SIG-M5 treated with dmso at 0.1 percent for 504 hours (cell line): ENCODE measurements around the gene CYP27A1.
"Not testable (repeated sequence)": the region's sequence is repeated elsewhere in the genome, so short reads cannot be mapped to it uniquely, and the experiment has no call there.

Experiments
- DNase-seq: peaks from one replicate; lab custom pipeline; 2025; ENCODE audit not compliant: unreplicated experiment; lab: John Stamatoyannopoulos, UW

The CYP27A1 gene

GRCh38 chr2:218830526-218831306, 48.8 kb downstream of the CYP27A1 start:
- DNase-seq, result no peak

- DNase-seq, result no peak
Measured at GRCh38 chr2:218831378-218831990, 49.5 kb downstream of the CYP27A1 start, which contains the start of gene PRKAG3. PRKAG3 (minus strand) TSS chr2:218831803.

GRCh38 chr2:218832081-218832480, 50.1 kb downstream of the CYP27A1 start:
- no peak for DNase-seq

GRCh38 chr2:218832520-218832919, 50.6 kb downstream of the CYP27A1 start:
- DNase-seq, result no peak

- DNase-seq, result no peak
Measured at GRCh38 chr2:218833023-218833609, 51.2 kb downstream of the CYP27A1 start.

- DNase-seq, result no peak
Measured at GRCh38 chr2:218834685-218835084, 52.7 kb downstream of the CYP27A1 start.

- DNase-seq, result no peak
Measured at GRCh38 chr2:218837495-218837894, 55.5 kb downstream of the CYP27A1 start.

GRCh38 chr2:218839430-218839829, 57.5 kb downstream of the CYP27A1 start:
- DNase-seq, result peak; percentile 89

- DNase-seq, result no peak
Measured at GRCh38 chr2:218839888-218840287, 57.9 kb downstream of the CYP27A1 start.

- DNase-seq, result not testable (repeated sequence)
Measured at GRCh38 chr2:218844334-218844733, 62.4 kb downstream of the CYP27A1 start.

- DNase-seq, result not testable (repeated sequence)
Measured at GRCh38 chr2:218846963-218847362, 65.0 kb downstream of the CYP27A1 start.

- DNase-seq, result no peak
Measured at GRCh38 chr2:218849721-218850120, 67.8 kb downstream of the CYP27A1 start.

GRCh38 chr2:218850796-218851195, 68.8 kb downstream of the CYP27A1 start:
- DNase-seq, result no peak

- no peak for DNase-seq
Measured at GRCh38 chr2:218851286-218851685, 69.3 kb downstream of the CYP27A1 start.

GRCh38 chr2:218852911-218853667, 71.1 kb downstream of the CYP27A1 start:
- peak; percentile 84 for DNase-seq

GRCh38 chr2:218853766-218854165, 71.8 kb downstream of the CYP27A1 start:
- DNase-seq, result peak; percentile 94

GRCh38 chr2:218854860-218855259, 72.9 kb downstream of the CYP27A1 start:
- DNase-seq, result no peak

GRCh38 chr2:218855305-218856166, 73.6 kb downstream of the CYP27A1 start:
- no peak for DNase-seq

- no peak for DNase-seq
Measured at GRCh38 chr2:218856167-218856895, 74.4 kb downstream of the CYP27A1 start.

GRCh38 chr2:218856896-218857243, 74.9 kb downstream of the CYP27A1 start:
- no peak for DNase-seq
